Neuronal stem cell (in vitro differentiated cells): Measurements from ENCODE around the gene ZNF215.
"Not testable (repeated sequence)": the region's sequence is repeated elsewhere in the genome, so short reads cannot be mapped to it uniquely, and the experiment has no call there.

ENCODE experiments used
- DNase-seq: peaks from one replicate; pipeline ENCODE4 v3.0.0-alpha.2; 2013; ENCODE audit warnings: low spot score
- H2AFZ ChIP-seq: one replicate; pipeline ENCODE4 v1.6.1; 2013; ENCODE audit warnings: mild to moderate bottlenecking, low read length, inconsistent platforms
- H2AK5ac ChIP-seq: 2 replicates; pipeline ENCODE4 v1.6.1; 2013; ENCODE audit warnings: low read depth, mild to moderate bottlenecking, inconsistent platforms, low read length, moderate library complexity, mixed read lengths
- H2BK120ac ChIP-seq: 2 replicates; pipeline ENCODE4 v1.6.1; 2013; ENCODE audit warnings: low read depth, mild to moderate bottlenecking, inconsistent platforms, low read length, moderate library complexity, mixed read lengths
- H2BK12ac ChIP-seq: one replicate; pipeline ENCODE4 v1.6.1; 2013; ENCODE audit warnings: low read length, inconsistent platforms
- H2BK15ac ChIP-seq: 2 replicates; pipeline ENCODE4 v1.6.1; 2013; ENCODE audit warnings: mild to moderate bottlenecking, low read length, inconsistent platforms, mixed read lengths
- H2BK5ac ChIP-seq: one replicate; pipeline ENCODE4 v1.6.1; 2013; ENCODE audit warnings: inconsistent platforms, mild to moderate bottlenecking, low read length, moderate library complexity
- H3K14ac ChIP-seq: one replicate; pipeline ENCODE4 v1.6.1; 2013; ENCODE audit warnings: low read length, inconsistent platforms
- H3K18ac ChIP-seq: 2 replicates; pipeline ENCODE4 v1.6.1; 2013; ENCODE audit warnings: low read length, inconsistent platforms
- H3K23ac ChIP-seq: 2 replicates; pipeline ENCODE4 v1.6.1; 2013; ENCODE audit warnings: low read depth, mild to moderate bottlenecking, mixed read lengths, low read length, inconsistent platforms; ENCODE audit not compliant: poor library complexity
- H3K27ac ChIP-seq: replicated peaks from 3 replicates; pipeline ENCODE4 v1.5.1; 2013; ENCODE audit warnings: low read length, inconsistent platforms
- H3K27me3 ChIP-seq, 3 experiments: 2 replicates each; pipeline ENCODE4 v1.6.1; 2013; ENCODE audit warnings: low read length in 3 of 3, mild to moderate bottlenecking in 2 of 3, inconsistent platforms in 1 of 3, low read depth in 1 of 3, mixed read lengths in 1 of 3, moderate library complexity in 1 of 3; ENCODE audit not compliant: control insufficient read depth in 3 of 3, insufficient read depth in 3 of 3
- H3K36me3 ChIP-seq, 2 donors: replicated peaks in 1 of 2; 2 replicates each; pipeline ENCODE4 v1.6.1; 2013; ENCODE audit warnings: low read length in 2 of 2; ENCODE audit not compliant: control insufficient read depth in 2 of 2, insufficient read depth in 2 of 2
- H3K4ac ChIP-seq: 2 replicates; pipeline ENCODE4 v1.6.1; 2013; ENCODE audit warnings: inconsistent platforms, mild to moderate bottlenecking, low read length, moderate library complexity
- H3K4me1 ChIP-seq, 2 donors: 1 replicate in 1 of 2; 2 replicates in 1 of 2; pipeline ENCODE4 v1.6.1; 2013; ENCODE audit warnings: low read length in 2 of 2, low read depth in 1 of 2; ENCODE audit not compliant: control insufficient read depth in 2 of 2, insufficient read depth in 1 of 2
- H3K4me2 ChIP-seq: one replicate; pipeline ENCODE4 v1.6.1; 2013; ENCODE audit warnings: mild to moderate bottlenecking, low read length, inconsistent platforms; ENCODE audit not compliant: insufficient read depth, poor library complexity, severe bottlenecking
- H3K4me3 ChIP-seq, 2 donors: 2 replicates each; pipeline ENCODE4 v1.5.1; 2013; ENCODE audit warnings: low read length in 2 of 2, mild to moderate bottlenecking in 2 of 2, inconsistent platforms in 1 of 2, moderate library complexity in 1 of 2
- H3K79me1 ChIP-seq: one replicate; pipeline ENCODE4 v1.6.1; 2013; ENCODE audit warnings: low read depth, mild to moderate bottlenecking, inconsistent platforms, low read length, moderate library complexity
- H3K9ac ChIP-seq: one replicate; pipeline ENCODE4 v1.6.1; 2013; ENCODE audit warnings: mild to moderate bottlenecking, low read depth, low read length, inconsistent platforms; ENCODE audit not compliant: poor library complexity
- H3K9me3 ChIP-seq, 2 donors: replicated peaks in 1 of 2; 2 replicates each; pipeline versions ENCODE3 to v1.6.1; 2013; ENCODE audit warnings: low read length in 2 of 2, mild to moderate bottlenecking in 2 of 2, inconsistent platforms in 1 of 2, low read depth in 1 of 2, mixed read lengths in 1 of 2, moderate library complexity in 1 of 2; ENCODE audit not compliant: control insufficient read depth in 2 of 2, insufficient read depth in 1 of 2
- H4K8ac ChIP-seq: one replicate; pipeline ENCODE4 v1.6.1; 2013; ENCODE audit warnings: low read depth, mild to moderate bottlenecking, inconsistent platforms, low read length, moderate library complexity
- H4K91ac ChIP-seq: one replicate; pipeline ENCODE4 v1.6.1; 2013; ENCODE audit warnings: low read length, low read depth, mild to moderate bottlenecking, inconsistent platforms; ENCODE audit not compliant: poor library complexity
- WGBS, 2 donors: extraction: QIAGEN DNeasy Blood & Tissue Kit; methylation state at CpG; one replicate each; pipeline ENCODE4 v1.1.7; 2013; ENCODE audit warnings: missing lambda C conversion rate in 2 of 2, mixed read lengths in 1 of 2; ENCODE audit not compliant: insufficient read length in 2 of 2, insufficient replicate concordance in 1 of 2; ENCODE audit errors: extremely low coverage in 2 of 2; 5-methylcytosine and 5-hydroxymethylcytosine counted together

ZNF215 gene

DNA sequence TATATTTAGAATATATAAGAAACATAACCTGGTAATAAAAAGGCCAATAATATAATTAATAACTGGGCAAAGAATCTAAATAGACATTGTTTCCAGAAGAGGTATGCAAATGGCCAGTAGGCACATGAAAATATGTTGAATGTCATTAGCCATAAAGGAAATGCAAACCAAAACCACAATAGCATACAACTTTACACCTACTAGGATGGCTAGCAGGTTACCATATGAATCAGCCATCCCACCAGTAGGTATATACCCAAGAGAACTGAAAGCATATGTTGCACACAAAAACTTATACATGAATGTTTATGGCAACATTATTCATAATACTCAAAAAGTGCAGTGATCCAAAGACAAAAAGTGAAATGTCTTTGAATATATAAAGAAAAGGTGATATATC lies 31.2 kb upstream of the ZNF215 start:
- Histone ChIP-seq H3K4me2 (no peak overlapping the region), H3K14ac (no peak overlapping the region), H2BK120ac (no peak overlapping the region), H4K91ac (no peak overlapping the region), H2BK5ac (no peak overlapping the region), H3K9ac (no peak overlapping the region), H3K18ac (no peak overlapping the region), H3K23ac (no peak overlapping the region), H2BK12ac (no peak overlapping the region), H2BK15ac (no peak overlapping the region), H3K4ac (no peak overlapping the region), H3K4me3 (no peak overlapping the region), H3K27me3 (no peaks in the 10 kb centered on the region), H3K36me3 (no peaks in the 10 kb centered on the region), H3K4me1 (no peaks in the 10 kb centered on the region), H2AFZ (no peak overlapping the region), H2AK5ac (no peak overlapping the region), H4K8ac (no peak overlapping the region), H3K27ac (no peak overlapping the region), H3K79me1 (no peaks in the 10 kb centered on the region), H3K9me3 (no peaks in the 10 kb centered on the region)
- no peak for DNase-seq

DNA sequence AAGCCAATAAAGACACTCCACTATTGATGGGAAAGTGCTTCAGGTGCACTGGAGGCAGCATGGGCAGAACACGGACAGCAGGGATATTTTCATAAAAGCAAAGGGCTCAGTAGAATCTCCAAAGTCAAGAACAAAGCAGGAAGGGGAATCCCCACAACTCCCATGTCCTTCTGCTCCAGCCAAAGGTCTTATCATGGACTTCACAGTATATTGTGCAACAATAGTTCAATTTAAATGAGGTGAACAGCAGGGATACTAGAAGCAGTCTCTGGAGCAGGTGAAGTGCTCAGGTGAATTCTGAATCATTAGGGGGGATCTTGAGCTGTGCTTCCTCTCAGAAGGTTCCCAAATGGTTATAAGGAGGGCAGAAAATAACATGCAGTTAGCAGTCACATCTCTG lies 27.3 kb upstream of the ZNF215 start:
- Histone ChIP-seq H4K8ac (no peak overlapping the region), H2AK5ac (no peak overlapping the region), H3K36me3 (no peaks in the 10 kb centered on the region), H3K14ac (no peak overlapping the region), H3K27me3 (no peaks in the 10 kb centered on the region), H3K9ac (no peak overlapping the region), H2BK12ac (no peak overlapping the region), H3K23ac (no peak overlapping the region), H4K91ac (no peak overlapping the region), H3K4me3 (no peak overlapping the region), H2BK15ac (no peak overlapping the region), H3K9me3 (no peaks in the 10 kb centered on the region), H3K4me1 (no peaks in the 10 kb centered on the region), H3K79me1 (no peaks in the 10 kb centered on the region), H3K18ac (no peak overlapping the region), H3K4me2 (no peak overlapping the region), H2AFZ (no peak overlapping the region), H3K4ac (no peak overlapping the region), H2BK5ac (no peak overlapping the region), H3K27ac (no peak overlapping the region), H2BK120ac (no peak overlapping the region)
- no CpG with 5 or more reads among the region's 1 CpG for WGBS, 2 donors
- no peak for DNase-seq

- Histone ChIP-seq H3K27me3 (no peaks in the 10 kb centered on the region), H2AK5ac (no peak overlapping the region), H2BK5ac (no peak overlapping the region), H3K79me1 (no peaks in the 10 kb centered on the region), H4K8ac (no peak overlapping the region), H3K36me3 (no peaks in the 10 kb centered on the region), H2BK12ac (no peak overlapping the region), H3K4me2 (no peak overlapping the region), H3K23ac (no peak overlapping the region), H2BK15ac (no peak overlapping the region), H3K9me3 (no peaks in the 10 kb centered on the region), H3K14ac (no peak overlapping the region), H3K4me1 (no peaks in the 10 kb centered on the region), H3K18ac (no peak overlapping the region), H3K27ac (no peak overlapping the region), H4K91ac (no peak overlapping the region), H3K4ac (no peak overlapping the region), H2BK120ac (no peak overlapping the region), H3K9ac (no peak overlapping the region), H2AFZ (no peak overlapping the region), H3K4me3 (no peak overlapping the region)
- no CpG with 5 or more reads among the region's 2 CpGs for WGBS, 2 donors
- no peak for DNase-seq
These were observed 25.8 kb upstream of the ZNF215 start for GRCh38 chr11:6900327-6900999.

DNA sequence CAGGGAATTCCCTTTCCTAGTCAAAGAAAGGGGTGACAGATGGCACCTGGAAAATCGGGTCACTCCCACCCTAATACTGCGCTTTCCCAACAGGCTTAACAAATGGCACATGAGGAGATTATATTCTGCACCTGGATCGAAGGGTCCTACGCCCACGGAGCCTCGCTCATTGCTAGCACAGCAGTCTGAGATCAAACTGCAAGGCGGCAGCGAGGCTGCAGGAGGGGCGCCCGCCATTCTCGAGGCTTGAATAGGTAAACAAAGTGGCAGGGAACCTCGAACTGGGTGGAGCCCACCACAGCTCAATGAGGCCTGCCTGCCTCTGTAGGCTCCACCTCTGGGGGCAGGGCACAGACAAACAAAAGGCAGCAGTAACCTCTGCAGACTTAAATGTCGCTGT lies 21.4 kb upstream of the ZNF215 start:
- H2BK5ac ChIP-seq, H3K27ac ChIP-seq, H2BK15ac ChIP-seq, H3K4me3 ChIP-seq, H3K9ac ChIP-seq, H3K18ac ChIP-seq, H3K27me3 ChIP-seq, H3K4me2 ChIP-seq, H3K4ac ChIP-seq, H2BK12ac ChIP-seq, H4K8ac ChIP-seq, H3K79me1 ChIP-seq, H3K36me3 ChIP-seq, H2AK5ac ChIP-seq, H3K14ac ChIP-seq, H3K4me1 ChIP-seq, H4K91ac ChIP-seq, H2AFZ ChIP-seq, DNase-seq, H3K9me3 ChIP-seq, H3K23ac ChIP-seq, H2BK120ac ChIP-seq: not testable (repeated sequence)
- no CpG with 5 or more reads among the region's 13 CpGs for WGBS, 2 donors
